ENCODE data around the gene KCNT2. TPM values are rescaled to one million over a fixed set of nuclear protein-coding genes. Genes with fewer than 3 reads are reported as not detected.

Gene KCNT2
- total and polyA plus RNA-seq, 7 donors, result 0.64 to 3.1 (median 1.8) TPM

- Histone ChIP-seq H3K27ac (no peak overlapping the region), H3K9me3 (peaks cover 0 to 4% (median 0%) of the 10 kb centered on the region in 4 donors), H3K27me3 (no peaks in the 10 kb centered on the region), H3K36me3 (no peaks in the 10 kb centered on the region), H3K4me3 (no peak overlapping the region), H3K4me1 (peaks cover 0 to 6% (median 0%) of the 10 kb centered on the region in 4 donors)
- intact Hi-C loops (cut with DNase I), result no loop called here
- DNase-seq, result no peak
- 87 to 95% methylated on average over 2 of the region's 2 CpGs for WGBS, 2 donors
- TF ChIP-seq POLR2AphosphoS5 (IDR thresholded peaks at IDR 0.05) (no peak), EP300 (IDR thresholded peaks at IDR 0.05) (no peak), CTCF (IDR thresholded peaks at IDR 0.05) (no peak), POLR2A (IDR thresholded peaks at IDR 0.05) (no peak)
Measured at GRCh38 chr1:196454792-196455191, 153.4 kb downstream of the KCNT2 start.

GRCh38 chr1:196451103-196451502 lies 157.1 kb downstream of the KCNT2 start:
- Histone ChIP-seq H3K4me1 (no peaks in the 10 kb centered on the region), H3K4me3 (no peak overlapping the region), H3K9me3 (peaks cover 0 to 4% (median 0%) of the 10 kb centered on the region in 4 donors), H3K27me3 (no peaks in the 10 kb centered on the region), H3K36me3 (no peaks in the 10 kb centered on the region), H3K27ac (no peak overlapping the region)
- intact Hi-C loops (cut with DNase I), result no loop called here
- TF ChIP-seq CTCF (IDR thresholded peaks at IDR 0.05), result no peak
- no peak for TF ChIP-seq POLR2AphosphoS5 (IDR thresholded peaks at IDR 0.05)
- TF ChIP-seq EP300 (IDR thresholded peaks at IDR 0.05), result no peak
- no peak for TF ChIP-seq POLR2A (IDR thresholded peaks at IDR 0.05)
- WGBS, 2 donors, result 73 to 79% methylated on average over 5 of the region's 5 CpGs
- DNase-seq, result no peak

GRCh38 chr1:196450143-196451095 lies 157.8 kb downstream of the KCNT2 start:
- H3K4me1 ChIP-seq, result no peaks in the 10 kb centered on the region
- WGBS, 2 donors, result 42 to 67% methylated on average over 4 of the region's 4 CpGs
- H3K27ac ChIP-seq, result no peak overlapping the region
- intact Hi-C loops (cut with DNase I), result no loop called here
- no peaks in the 10 kb centered on the region for H3K9me3 ChIP-seq
- no peak for DNase-seq
- TF ChIP-seq POLR2A (IDR thresholded peaks at IDR 0.05) (no peak), CTCF (IDR thresholded peaks at IDR 0.05) (no peak)
- no peaks in the 10 kb centered on the region for H3K36me3 ChIP-seq
- H3K27me3 ChIP-seq, result no peaks in the 10 kb centered on the region
- no peak overlapping the region for H3K4me3 ChIP-seq

GRCh38 chr1:196449460-196449859 lies 158.8 kb downstream of the KCNT2 start:
- Histone ChIP-seq H3K36me3 (no peaks in the 10 kb centered on the region), H3K4me1 (no peaks in the 10 kb centered on the region), H3K4me3 (no peak overlapping the region), H3K27me3 (no peaks in the 10 kb centered on the region), H3K27ac (no peak overlapping the region), H3K9me3 (no peaks in the 10 kb centered on the region)
- DNase-seq, result no peak
- intact Hi-C loops (cut with DNase I), result no loop called here
- no peak for TF ChIP-seq POLR2A (IDR thresholded peaks at IDR 0.05)
- no peak for TF ChIP-seq CTCF (IDR thresholded peaks at IDR 0.05)
- TF ChIP-seq POLR2AphosphoS5 (IDR thresholded peaks at IDR 0.05), result no peak
- no peak for TF ChIP-seq EP300 (IDR thresholded peaks at IDR 0.05)

All from sigmoid colon (tissue), 7 donors.